Activated naive CD4-positive, alpha-beta T cell treated with anti-CD3 and anti-CD28 coated beads, Interleukin-2, amount 50 U/mL, for 24 hours (primary cell): Measurements from ENCODE around the gene SNAPC4.
"Not testable (repeated sequence)": the region's sequence is repeated elsewhere in the genome, so short reads cannot be mapped to it uniquely, and the experiment has no call there.

ENCODE experiments used
- H3K27ac Mint-ChIP-seq: one replicate; pipeline ENCODE4 v1.8.0; 2021; ENCODE audit warnings: mild to moderate bottlenecking, mixed read lengths
- H3K27me3 Mint-ChIP-seq: one replicate; pipeline ENCODE4 v1.8.0; 2021; ENCODE audit warnings: mixed read lengths
- H3K36me3 Mint-ChIP-seq: one replicate; pipeline ENCODE4 v1.8.0; 2021; ENCODE audit warnings: mixed read lengths
- H3K4me1 Mint-ChIP-seq: one replicate; pipeline ENCODE4 v1.8.0; 2021; ENCODE audit warnings: mixed read lengths
- H3K4me3 Mint-ChIP-seq: one replicate; pipeline ENCODE4 v1.8.0; 2021; ENCODE audit warnings: mild to moderate bottlenecking, mixed read lengths
- H3K9me3 Mint-ChIP-seq: one replicate; pipeline ENCODE4 v1.8.0; 2021; ENCODE audit warnings: mixed read lengths

SNAPC4 gene

GRCh38 chr9:136423432-136424146, 23.6 kb upstream of the SNAPC4 start:
- Mint-ChIP-seq H3K9me3 (no peaks in the 10 kb centered on the region), H3K27me3 (no peaks in the 10 kb centered on the region), H3K4me3 (no peak overlapping the region), H3K36me3 (peaks cover 9% of the 10 kb centered on the region), H3K27ac (no peak overlapping the region), H3K4me1 (no peaks in the 10 kb centered on the region)

GRCh38 chr9:136422876-136423275, 22.9 kb upstream of the SNAPC4 start:
- no peak overlapping the region for H3K27ac Mint-ChIP-seq
- H3K9me3 Mint-ChIP-seq: no peaks in the 10 kb centered on the region
- H3K27me3 Mint-ChIP-seq: no peaks in the 10 kb centered on the region
- H3K4me3 Mint-ChIP-seq: no peak overlapping the region
- H3K36me3 Mint-ChIP-seq: peaks cover 9% of the 10 kb centered on the region
- H3K4me1 Mint-ChIP-seq: no peaks in the 10 kb centered on the region

GRCh38 chr9:136421791-136422190, 21.8 kb upstream of the SNAPC4 start:
- Mint-ChIP-seq H3K4me1 (no peaks in the 10 kb centered on the region), H3K4me3 (no peak overlapping the region), H3K27ac (no peak overlapping the region), H3K27me3 (no peaks in the 10 kb centered on the region), H3K36me3 (peaks cover 10% of the 10 kb centered on the region), H3K9me3 (no peaks in the 10 kb centered on the region)

GRCh38 chr9:136419092-136419420, 19.1 kb upstream of the SNAPC4 start:
- no peak overlapping the region for H3K27ac Mint-ChIP-seq
- no peaks in the 10 kb centered on the region for H3K4me1 Mint-ChIP-seq
- H3K27me3 Mint-ChIP-seq: no peaks in the 10 kb centered on the region

GRCh38 chr9:136418182-136419091, 18.5 kb upstream of the SNAPC4 start:
- no peaks in the 10 kb centered on the region for H3K9me3 Mint-ChIP-seq
- H3K4me1 Mint-ChIP-seq: peaks cover 5% of the 10 kb centered on the region
- peak overlapping the region; percentile 55 for H3K27ac Mint-ChIP-seq
- no peaks in the 10 kb centered on the region for H3K27me3 Mint-ChIP-seq
- H3K4me3 Mint-ChIP-seq: no peak overlapping the region
- H3K36me3 Mint-ChIP-seq: peaks cover 9% of the 10 kb centered on the region

More at GRCh38 chr9:136419092-136419420, 19.1 kb upstream of the SNAPC4 start:
- peaks cover 9% of the 10 kb centered on the region for H3K36me3 Mint-ChIP-seq
- H3K9me3 Mint-ChIP-seq: no peaks in the 10 kb centered on the region
- H3K4me3 Mint-ChIP-seq: no peak overlapping the region

- Mint-ChIP-seq H3K27ac (no peak overlapping the region), H3K4me1 (peaks cover 15% of the 10 kb centered on the region), H3K36me3 (peaks cover 12% of the 10 kb centered on the region), H3K27me3 (no peaks in the 10 kb centered on the region), H3K4me3 (no peak overlapping the region), H3K9me3 (no peaks in the 10 kb centered on the region)
These were observed 16.9 kb upstream of the SNAPC4 start for GRCh38 chr9:136416914-136417313.

GRCh38 chr9:136416427-136416826, 16.5 kb upstream of the SNAPC4 start:
- Mint-ChIP-seq H3K4me3 (no peak overlapping the region), H3K27ac (no peak overlapping the region), H3K9me3 (no peaks in the 10 kb centered on the region), H3K27me3 (no peaks in the 10 kb centered on the region), H3K36me3 (peaks cover 12% of the 10 kb centered on the region), H3K4me1 (peaks cover 19% of the 10 kb centered on the region)

GRCh38 chr9:136412962-136413361, 13.0 kb upstream of the SNAPC4 start:
- Mint-ChIP-seq H3K36me3 (peaks cover 15% of the 10 kb centered on the region), H3K27me3 (no peaks in the 10 kb centered on the region), H3K9me3 (no peaks in the 10 kb centered on the region), H3K27ac (no peak overlapping the region), H3K4me1 (peaks cover 43% of the 10 kb centered on the region), H3K4me3 (peak overlapping the region; percentile 4)

GRCh38 chr9:136411378-136411777, 11.4 kb upstream of the SNAPC4 start:
- no peaks in the 10 kb centered on the region for H3K9me3 Mint-ChIP-seq
- H3K27me3 Mint-ChIP-seq: no peaks in the 10 kb centered on the region
- H3K4me3 Mint-ChIP-seq: peak overlapping the region; percentile 97
- peaks cover 52% of the 10 kb centered on the region for H3K4me1 Mint-ChIP-seq
- H3K27ac Mint-ChIP-seq: peak overlapping the region; percentile 38
- H3K36me3 Mint-ChIP-seq: peaks cover 18% of the 10 kb centered on the region

- H3K4me1 Mint-ChIP-seq: peaks cover 56% of the 10 kb centered on the region
- H3K27ac Mint-ChIP-seq: peak within 1 kb of the TSS; percentile 92
- H3K27me3 Mint-ChIP-seq: no peaks in the 10 kb centered on the region
- no peaks in the 10 kb centered on the region for H3K9me3 Mint-ChIP-seq
- H3K36me3 Mint-ChIP-seq: peaks cover 18% of the 10 kb centered on the region
- H3K4me3 Mint-ChIP-seq: peak within 1 kb of the TSS; percentile 97
These were observed 10.7 kb upstream of the SNAPC4 start, which contains the start of the genes ENTR1 and PMPCA for GRCh38 chr9:136410500-136411287. TSS of gene ENTR1 (minus strand) at chr9:136410614. CDS start at chr9:136410397, 217 bp downstream. TSS of gene PMPCA (plus strand) at chr9:136410658. CDS start at chr9:136410669, 11 bp downstream.

- Mint-ChIP-seq H3K36me3 (peaks cover 18% of the 10 kb centered on the region), H3K4me1 (peaks cover 62% of the 10 kb centered on the region), H3K4me3 (peak overlapping the region; percentile 94), H3K9me3 (no peaks in the 10 kb centered on the region), H3K27me3 (no peaks in the 10 kb centered on the region), H3K27ac (peak overlapping the region; percentile 91)
These were observed 9.8 kb upstream of the SNAPC4 start for GRCh38 chr9:136409557-136410455.

- Mint-ChIP-seq H3K4me3 (peak overlapping the region; percentile 33), H3K27ac (peak overlapping the region; percentile 79), H3K27me3 (no peaks in the 10 kb centered on the region), H3K36me3 (peaks cover 14% of the 10 kb centered on the region), H3K9me3 (no peaks in the 10 kb centered on the region), H3K4me1 (peaks cover 70% of the 10 kb centered on the region)
These were observed 7.9 kb upstream of the SNAPC4 start for GRCh38 chr9:136407911-136408310.

- Mint-ChIP-seq H3K4me1 (peaks cover 70% of the 10 kb centered on the region), H3K36me3 (peaks cover 14% of the 10 kb centered on the region)
- not testable (repeated sequence) for H3K27ac Mint-ChIP-seq, H3K4me3 Mint-ChIP-seq, H3K27me3 Mint-ChIP-seq, H3K9me3 Mint-ChIP-seq
These were observed 7.1 kb upstream of the SNAPC4 start for GRCh38 chr9:136407061-136407460.

GRCh38 chr9:136405904-136406303, 5.9 kb upstream of the SNAPC4 start:
- not testable (repeated sequence) for H3K27me3 Mint-ChIP-seq, H3K9me3 Mint-ChIP-seq, H3K4me3 Mint-ChIP-seq
- H3K27ac Mint-ChIP-seq: peak overlapping the region; percentile 8
- peaks cover 10% of the 10 kb centered on the region for H3K36me3 Mint-ChIP-seq
- peaks cover 66% of the 10 kb centered on the region for H3K4me1 Mint-ChIP-seq
